ENCODE results near the gene ERC1. TPM values are rescaled to one million over a fixed set of nuclear protein-coding genes. Genes with fewer than 3 reads are reported as not detected.
"Not testable (repeated sequence)": the region's sequence is repeated elsewhere in the genome, so short reads cannot be mapped to it uniquely, and the experiment has no call there.

ERC1 gene
- total RNA-seq, 1 experiment from 2014 or later, result 11.3 TPM

GRCh38 chr12:1318327-1319031, 327.5 kb downstream of the ERC1 start:
- DNase-seq (ENCODE audit: low spot score), result no peak

GRCh38 chr12:1319212-1319611, 328.2 kb downstream of the ERC1 start:
- DNase-seq (ENCODE audit: low spot score), result no peak

GRCh38 chr12:1320021-1320420, 329.0 kb downstream of the ERC1 start:
- no peak for DNase-seq (ENCODE audit: low spot score)

- DNase-seq (ENCODE audit: low spot score), result no peak
Observed at GRCh38 chr12:1322821-1323220, 331.8 kb downstream of the ERC1 start.

- no peak for DNase-seq (ENCODE audit: low spot score)
Observed at GRCh38 chr12:1324099-1324498, 333.1 kb downstream of the ERC1 start.

- DNase-seq (ENCODE audit: low spot score), result no peak
Observed at GRCh38 chr12:1324910-1325309, 333.9 kb downstream of the ERC1 start.

- DNase-seq (ENCODE audit: low spot score), result no peak
Observed at GRCh38 chr12:1325666-1326065, 334.6 kb downstream of the ERC1 start.

- DNase-seq (ENCODE audit: low spot score), result no peak
Observed at GRCh38 chr12:1326258-1326657, 335.2 kb downstream of the ERC1 start.

GRCh38 chr12:1328391-1328790, 337.4 kb downstream of the ERC1 start:
- no peak for DNase-seq (ENCODE audit: low spot score)

GRCh38 chr12:1329784-1330476, 338.9 kb downstream of the ERC1 start:
- no peak for DNase-seq (ENCODE audit: low spot score)

GRCh38 chr12:1330477-1330827, 339.4 kb downstream of the ERC1 start:
- no peak for DNase-seq (ENCODE audit: low spot score)

GRCh38 chr12:1332327-1332726, 341.3 kb downstream of the ERC1 start:
- no peak for DNase-seq (ENCODE audit: low spot score)

GRCh38 chr12:1338483-1339177, 347.6 kb downstream of the ERC1 start:
- DNase-seq (ENCODE audit: low spot score), result no peak

- DNase-seq (ENCODE audit: low spot score), result not testable (repeated sequence)
Observed at GRCh38 chr12:1339178-1339541, 348.1 kb downstream of the ERC1 start.

- DNase-seq (ENCODE audit: low spot score), result no peak
Observed at GRCh38 chr12:1339618-1340319, 348.7 kb downstream of the ERC1 start.

GRCh38 chr12:1341270-1341669, 350.2 kb downstream of the ERC1 start:
- DNase-seq (ENCODE audit: low spot score), result not testable (repeated sequence)

- no peak for DNase-seq (ENCODE audit: low spot score)
Observed at GRCh38 chr12:1343422-1343821, 352.4 kb downstream of the ERC1 start.

GRCh38 chr12:1344245-1344644, 353.2 kb downstream of the ERC1 start:
- no peak for DNase-seq (ENCODE audit: low spot score)

- DNase-seq (ENCODE audit: low spot score), result no peak
Observed at GRCh38 chr12:1346126-1346525, 355.1 kb downstream of the ERC1 start.

GRCh38 chr12:1347294-1347693, 356.3 kb downstream of the ERC1 start:
- no peak for DNase-seq (ENCODE audit: low spot score)

- DNase-seq (ENCODE audit: low spot score), result no peak
Observed at GRCh38 chr12:1348606-1349005, 357.6 kb downstream of the ERC1 start.

All from H4 (cell line).